Fibroblast of skin of left biceps (primary cell): ENCODE results near the gene MARS1.
A peak's percentile ranks its signal among the peaks of the same experiment; 100 is the strongest.
"Not testable (repeated sequence)": the region's sequence is repeated elsewhere in the genome, so short reads cannot be mapped to it uniquely, and the experiment has no call there.

ENCODE experiments used
- DNase-seq, 2 experiments: peaks; one replicate each; pipeline ENCODE4 v3.0.0-alpha.2; 2013; ENCODE audit warnings: low read depth in 2 of 2

Gene MARS1

GRCh38 chr12:57487597-57488401 is at the start of gene MARS1:
Gene MARS1 (plus strand): TSS chr12:57488068. CDS start chr12:57488091, 23 bp downstream.
- DNase-seq = peak; percentile 93 to 94

- no peak for DNase-seq
Observed at GRCh38 chr12:57438400-57438799, 49.5 kb upstream of the MARS1 start.

GRCh38 chr12:57439762-57440266 is 48.1 kb upstream of the MARS1 start:
- DNase-seq = no peak

- not testable (repeated sequence) for DNase-seq
Observed at GRCh38 chr12:57441393-57441792, 46.5 kb upstream of the MARS1 start.

GRCh38 chr12:57441846-57442427 is 45.9 kb upstream of the MARS1 start:
- DNase-seq = no peak

- not testable (repeated sequence) for DNase-seq
Observed at GRCh38 chr12:57444337-57444736, 43.5 kb upstream of the MARS1 start.

- no peak for DNase-seq
Observed at GRCh38 chr12:57444744-57445143, 43.1 kb upstream of the MARS1 start.

- no peak for DNase-seq
Observed at GRCh38 chr12:57446292-57446960, 41.4 kb upstream of the MARS1 start.

- no peak for DNase-seq
Observed at GRCh38 chr12:57448669-57449068, 39.2 kb upstream of the MARS1 start.

GRCh38 chr12:57449375-57449774 is 38.5 kb upstream of the MARS1 start:
- no peak for DNase-seq

GRCh38 chr12:57450057-57450456 is 37.8 kb upstream of the MARS1 start:
- DNase-seq = no peak

GRCh38 chr12:57451233-57451778 is 36.6 kb upstream of the MARS1 start:
- no peak for DNase-seq

GRCh38 chr12:57452181-57452936 is 35.5 kb upstream of the MARS1 start:
- DNase-seq = peak; percentile 77

GRCh38 chr12:57452937-57453509 is 34.8 kb upstream of the MARS1 start:
- DNase-seq = peak; percentile 33 to 53

GRCh38 chr12:57454213-57454565 is 33.7 kb upstream of the MARS1 start:
- DNase-seq = no peak

GRCh38 chr12:57454566-57455373 is 33.1 kb upstream of the MARS1 start, which contains the start of gene INHBE:
Gene INHBE (plus strand): TSS chr12:57455307. CDS start chr12:57455537, 230 bp downstream.
- peak; percentile 94 to 96 for DNase-seq

GRCh38 chr12:57455374-57456144 is 32.3 kb upstream of the MARS1 start:
- no peak for DNase-seq

- DNase-seq = peak; percentile 17 to 28
Observed at GRCh38 chr12:57456145-57456700, 31.6 kb upstream of the MARS1 start.
